HepG2 (cell line): ENCODE measurements around the gene MXRA8. TPM values are rescaled to one million over a fixed set of nuclear protein-coding genes. Genes with fewer than 3 reads are reported as not detected.

Source experiments
- CCDC6 ChIP-seq: sonication (generic); formaldehyde crosslinking; IDR thresholded peaks from 2 replicates; pipeline ENCODE4 v1.8.1; 2022; ENCODE audit warnings: mild to moderate bottlenecking, missing genetic modification reagents, moderate library complexity
- GTF3A ChIP-seq: sonication (generic); formaldehyde crosslinking; conservative IDR thresholded peaks from 2 replicates; pipeline ENCODE4 v1.4.0; 2020; ENCODE audit warnings: mild to moderate bottlenecking, missing genetic modification reagents
- KAT7 ChIP-seq: IDR thresholded peaks from 2 replicates; pipeline ENCODE4 v1.6.1; 2018; ENCODE audit warnings: borderline replicate concordance, missing compliant biosample characterization
- MATR3 ChIP-seq: sonication (generic); formaldehyde crosslinking; IDR thresholded peaks from 2 replicates; pipeline ENCODE4 v1.4.0; 2020; ENCODE audit warnings: missing genetic modification reagents
- RNF2 ChIP-seq: fragments of 450-650 bp; conservative IDR thresholded peaks from 2 replicates; pipeline ENCODE4 v1.6.1; 2016; ENCODE audit warnings: low read depth
- ZNF660 ChIP-seq: sonication (generic); formaldehyde crosslinking; IDR thresholded peaks from 2 replicates; pipeline ENCODE4 v1.5.1; 2020; ENCODE audit warnings: mild to moderate bottlenecking, low read depth, missing genetic modification reagents, borderline replicate concordance
- ZNF772 ChIP-seq: sonication (generic); formaldehyde crosslinking; IDR thresholded peaks from 2 replicates; pipeline ENCODE4 v1.5.0; 2020; ENCODE audit warnings: mild to moderate bottlenecking, missing genetic modification reagents
- polyA plus RNA-seq, 8 experiments: library from polyadenylated mRNA; depleted of rRNA in 3 of 8; stranded (reverse) in 7 of 8; unstranded in 1 of 8; fragments of >200 nt; fragmentation: Illumina TruSeq in 4 of 8; extraction: Trizol in 4 of 8; gene quantifications; 2 replicates each; pipeline versions ENCODE4 v1.2.1 to v1.2.3, GENCODE V29; 2011 to 2016; ENCODE audit warnings: low read depth in 4 of 8, missing spikeins in 1 of 8, mixed read lengths in 1 of 8; ENCODE audit not compliant: insufficient read depth in 1 of 8
- total RNA-seq, 5 experiments: library from RNA; depleted of rRNA; stranded (reverse); fragments of >200 nt; fragmentation: Illumina TruSeq; extraction: Trizol; gene quantifications; 2 replicates each; pipeline ENCODE4 v1.2.3, GENCODE V29; 2016; ENCODE audit warnings: low read depth in 1 of 5
- TF ChIP-seq, protein P1 (sequence below): sonication (generic); formaldehyde crosslinking; IDR thresholded peaks from 2 replicates; pipeline ENCODE4 v1.4.0; 2020; ENCODE audit warnings: mild to moderate bottlenecking, missing genetic modification reagents
- TF ChIP-seq, protein P2 (sequence below): sonication (generic); formaldehyde crosslinking; IDR thresholded peaks from 2 replicates; pipeline ENCODE4 v1.8.0; 2022; ENCODE audit warnings: low read depth, missing genetic modification reagents
- TF ChIP-seq, protein P3 (sequence below): sonication (generic); formaldehyde crosslinking; IDR thresholded peaks from 2 replicates; pipeline ENCODE4 v1.4.0; 2020; ENCODE audit warnings: mild to moderate bottlenecking, missing genetic modification reagents
- TF ChIP-seq, protein P4 (sequence below): sonication (generic); formaldehyde crosslinking; IDR thresholded peaks from 2 replicates; pipeline ENCODE4 v1.8.1; 2023; ENCODE audit warnings: mild to moderate bottlenecking, missing genetic modification reagents
- TF ChIP-seq, protein P5 (sequence below): sonication (generic); formaldehyde crosslinking; conservative IDR thresholded peaks from 2 replicates; pipeline ENCODE4 v1.4.0; 2020; ENCODE audit warnings: missing genetic modification reagents
- TF ChIP-seq, protein P6 (sequence below): sonication (generic); formaldehyde crosslinking; IDR thresholded peaks from 2 replicates; pipeline ENCODE4 v1.8.1; 2023; ENCODE audit warnings: missing genetic modification reagents, inconsistent platforms, borderline replicate concordance
- TF ChIP-seq, protein P7 (sequence below): sonication (generic); formaldehyde crosslinking; IDR thresholded peaks from 2 replicates; pipeline ENCODE4 v1.4.0; 2020; ENCODE audit warnings: missing genetic modification reagents
- TF ChIP-seq, protein P8 (sequence below): sonication (generic); formaldehyde crosslinking; IDR thresholded peaks from 2 replicates; pipeline ENCODE4 v1.5.1; 2020; ENCODE audit warnings: missing genetic modification reagents, mild to moderate bottlenecking, borderline replicate concordance

Gene MXRA8
- total and polyA plus RNA-seq, 2 of the 13 experiments (the other 11 are each of a cell fraction or from before 2014, with no cell fraction given), result 19.8 to 44.8 TPM

DNA sequence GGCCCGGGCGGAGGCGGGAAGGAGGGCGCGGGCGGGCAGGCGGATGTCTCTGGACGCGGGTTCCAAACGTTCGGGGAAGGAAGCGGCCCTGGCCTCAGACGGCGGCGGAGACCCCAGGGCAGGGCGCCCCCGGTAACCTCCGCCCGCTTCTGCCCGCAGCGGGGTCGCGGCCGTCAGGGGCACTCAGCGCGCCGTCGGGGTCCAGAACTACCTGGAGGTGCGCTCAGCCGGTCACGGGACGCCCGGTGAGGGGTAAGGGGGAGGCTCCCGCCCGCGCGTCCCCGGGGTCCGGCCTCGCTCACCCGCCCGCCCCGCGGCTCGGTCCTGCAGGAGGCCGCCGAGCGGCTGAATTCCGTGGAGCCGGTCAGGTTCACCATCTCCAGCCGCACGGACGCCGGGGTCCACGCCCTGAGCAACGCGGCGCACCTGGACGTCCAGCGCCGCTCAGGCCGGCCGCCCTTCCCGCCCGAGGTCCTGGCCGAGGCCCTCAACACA lies 49.6 kb downstream of the MXRA8 start (continued):
- TF ChIP-seq, protein P1, sequence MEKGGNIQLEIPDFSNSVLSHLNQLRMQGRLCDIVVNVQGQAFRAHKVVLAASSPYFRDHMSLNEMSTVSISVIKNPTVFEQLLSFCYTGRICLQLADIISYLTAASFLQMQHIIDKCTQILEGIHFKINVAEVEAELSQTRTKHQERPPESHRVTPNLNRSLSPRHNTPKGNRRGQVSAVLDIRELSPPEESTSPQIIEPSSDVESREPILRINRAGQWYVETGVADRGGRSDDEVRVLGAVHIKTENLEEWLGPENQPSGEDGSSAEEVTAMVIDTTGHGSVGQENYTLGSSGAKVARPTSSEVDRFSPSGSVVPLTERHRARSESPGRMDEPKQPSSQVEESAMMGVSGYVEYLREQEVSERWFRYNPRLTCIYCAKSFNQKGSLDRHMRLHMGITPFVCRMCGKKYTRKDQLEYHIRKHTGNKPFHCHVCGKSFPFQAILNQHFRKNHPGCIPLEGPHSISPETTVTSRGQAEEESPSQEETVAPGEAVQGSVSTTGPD (CRISPR knock-in tag), result no peak
- TF ChIP-seq GTF3A (no peak), CCDC6 (CRISPR knock-in tag) (peak; percentile 38; the same call in 1 of the 2 replicates), ZNF772 (no peak), KAT7 (CRISPR knock-in tag) (peak; percentile 72), RNF2 (no peak), ZNF660 (CRISPR knock-in tag) (no peak), MATR3 (CRISPR knock-in tag) (no peak)
- TF ChIP-seq, protein P2, sequence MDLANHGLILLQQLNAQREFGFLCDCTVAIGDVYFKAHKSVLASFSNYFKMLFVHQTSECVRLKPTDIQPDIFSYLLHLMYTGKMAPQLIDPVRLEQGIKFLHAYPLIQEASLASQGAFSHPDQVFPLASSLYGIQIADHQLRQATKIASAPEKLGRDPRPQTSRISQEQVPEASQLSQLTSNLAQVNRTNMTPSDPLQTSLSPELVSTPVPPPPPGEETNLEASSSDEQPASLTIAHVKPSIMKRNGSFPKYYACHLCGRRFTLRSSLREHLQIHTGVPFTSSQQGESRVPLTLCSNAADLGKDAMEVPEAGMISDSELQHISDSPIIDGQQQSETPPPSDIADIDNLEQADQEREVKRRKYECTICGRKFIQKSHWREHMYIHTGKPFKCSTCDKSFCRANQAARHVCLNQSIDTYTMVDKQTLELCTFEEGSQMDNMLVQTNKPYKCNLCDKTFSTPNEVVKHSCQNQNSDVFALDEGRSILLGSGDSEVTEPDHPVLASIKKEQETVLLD (CRISPR knock-in tag), result no peak
- TF ChIP-seq, protein P3, sequence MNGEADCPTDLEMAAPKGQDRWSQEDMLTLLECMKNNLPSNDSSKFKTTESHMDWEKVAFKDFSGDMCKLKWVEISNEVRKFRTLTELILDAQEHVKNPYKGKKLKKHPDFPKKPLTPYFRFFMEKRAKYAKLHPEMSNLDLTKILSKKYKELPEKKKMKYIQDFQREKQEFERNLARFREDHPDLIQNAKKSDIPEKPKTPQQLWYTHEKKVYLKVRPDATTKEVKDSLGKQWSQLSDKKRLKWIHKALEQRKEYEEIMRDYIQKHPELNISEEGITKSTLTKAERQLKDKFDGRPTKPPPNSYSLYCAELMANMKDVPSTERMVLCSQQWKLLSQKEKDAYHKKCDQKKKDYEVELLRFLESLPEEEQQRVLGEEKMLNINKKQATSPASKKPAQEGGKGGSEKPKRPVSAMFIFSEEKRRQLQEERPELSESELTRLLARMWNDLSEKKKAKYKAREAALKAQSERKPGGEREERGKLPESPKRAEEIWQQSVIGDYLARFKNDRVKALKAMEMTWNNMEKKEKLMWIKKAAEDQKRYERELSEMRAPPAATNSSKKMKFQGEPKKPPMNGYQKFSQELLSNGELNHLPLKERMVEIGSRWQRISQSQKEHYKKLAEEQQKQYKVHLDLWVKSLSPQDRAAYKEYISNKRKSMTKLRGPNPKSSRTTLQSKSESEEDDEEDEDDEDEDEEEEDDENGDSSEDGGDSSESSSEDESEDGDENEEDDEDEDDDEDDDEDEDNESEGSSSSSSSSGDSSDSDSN (CRISPR knock-in tag), result peak; percentile 59; the same call in 1 of the 2 replicates
- TF ChIP-seq, protein P4, sequence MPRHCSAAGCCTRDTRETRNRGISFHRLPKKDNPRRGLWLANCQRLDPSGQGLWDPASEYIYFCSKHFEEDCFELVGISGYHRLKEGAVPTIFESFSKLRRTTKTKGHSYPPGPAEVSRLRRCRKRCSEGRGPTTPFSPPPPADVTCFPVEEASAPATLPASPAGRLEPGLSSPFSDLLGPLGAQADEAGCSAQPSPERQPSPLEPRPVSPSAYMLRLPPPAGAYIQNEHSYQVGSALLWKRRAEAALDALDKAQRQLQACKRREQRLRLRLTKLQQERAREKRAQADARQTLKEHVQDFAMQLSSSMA (CRISPR knock-in tag), result no peak
- TF ChIP-seq, protein P5, sequence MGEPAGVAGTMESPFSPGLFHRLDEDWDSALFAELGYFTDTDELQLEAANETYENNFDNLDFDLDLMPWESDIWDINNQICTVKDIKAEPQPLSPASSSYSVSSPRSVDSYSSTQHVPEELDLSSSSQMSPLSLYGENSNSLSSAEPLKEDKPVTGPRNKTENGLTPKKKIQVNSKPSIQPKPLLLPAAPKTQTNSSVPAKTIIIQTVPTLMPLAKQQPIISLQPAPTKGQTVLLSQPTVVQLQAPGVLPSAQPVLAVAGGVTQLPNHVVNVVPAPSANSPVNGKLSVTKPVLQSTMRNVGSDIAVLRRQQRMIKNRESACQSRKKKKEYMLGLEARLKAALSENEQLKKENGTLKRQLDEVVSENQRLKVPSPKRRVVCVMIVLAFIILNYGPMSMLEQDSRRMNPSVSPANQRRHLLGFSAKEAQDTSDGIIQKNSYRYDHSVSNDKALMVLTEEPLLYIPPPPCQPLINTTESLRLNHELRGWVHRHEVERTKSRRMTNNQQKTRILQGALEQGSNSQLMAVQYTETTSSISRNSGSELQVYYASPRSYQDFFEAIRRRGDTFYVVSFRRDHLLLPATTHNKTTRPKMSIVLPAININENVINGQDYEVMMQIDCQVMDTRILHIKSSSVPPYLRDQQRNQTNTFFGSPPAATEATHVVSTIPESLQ (CRISPR knock-in tag), result no peak
- TF ChIP-seq, protein P6, sequence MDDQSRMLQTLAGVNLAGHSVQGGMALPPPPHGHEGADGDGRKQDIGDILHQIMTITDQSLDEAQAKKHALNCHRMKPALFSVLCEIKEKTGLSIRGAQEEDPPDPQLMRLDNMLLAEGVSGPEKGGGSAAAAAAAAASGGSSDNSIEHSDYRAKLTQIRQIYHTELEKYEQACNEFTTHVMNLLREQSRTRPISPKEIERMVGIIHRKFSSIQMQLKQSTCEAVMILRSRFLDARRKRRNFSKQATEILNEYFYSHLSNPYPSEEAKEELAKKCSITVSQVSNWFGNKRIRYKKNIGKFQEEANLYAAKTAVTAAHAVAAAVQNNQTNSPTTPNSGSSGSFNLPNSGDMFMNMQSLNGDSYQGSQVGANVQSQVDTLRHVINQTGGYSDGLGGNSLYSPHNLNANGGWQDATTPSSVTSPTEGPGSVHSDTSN, result no peak
- TF ChIP-seq, protein P7, sequence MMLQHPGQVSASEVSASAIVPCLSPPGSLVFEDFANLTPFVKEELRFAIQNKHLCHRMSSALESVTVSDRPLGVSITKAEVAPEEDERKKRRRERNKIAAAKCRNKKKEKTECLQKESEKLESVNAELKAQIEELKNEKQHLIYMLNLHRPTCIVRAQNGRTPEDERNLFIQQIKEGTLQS, result no peak
- TF ChIP-seq, protein P8, sequence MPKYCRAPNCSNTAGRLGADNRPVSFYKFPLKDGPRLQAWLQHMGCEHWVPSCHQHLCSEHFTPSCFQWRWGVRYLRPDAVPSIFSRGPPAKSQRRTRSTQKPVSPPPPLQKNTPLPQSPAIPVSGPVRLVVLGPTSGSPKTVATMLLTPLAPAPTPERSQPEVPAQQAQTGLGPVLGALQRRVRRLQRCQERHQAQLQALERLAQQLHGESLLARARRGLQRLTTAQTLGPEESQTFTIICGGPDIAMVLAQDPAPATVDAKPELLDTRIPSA (CRISPR knock-in tag), result no peak
